ENCODE measurements around the gene NUP98. TPM values are rescaled to one million over a fixed set of nuclear protein-coding genes. Genes with fewer than 3 reads are reported as not detected.

Gene NUP98
- total RNA-seq, 4 donors from 2014 or later: 65.2 to 128 (median 102) TPM

DNA sequence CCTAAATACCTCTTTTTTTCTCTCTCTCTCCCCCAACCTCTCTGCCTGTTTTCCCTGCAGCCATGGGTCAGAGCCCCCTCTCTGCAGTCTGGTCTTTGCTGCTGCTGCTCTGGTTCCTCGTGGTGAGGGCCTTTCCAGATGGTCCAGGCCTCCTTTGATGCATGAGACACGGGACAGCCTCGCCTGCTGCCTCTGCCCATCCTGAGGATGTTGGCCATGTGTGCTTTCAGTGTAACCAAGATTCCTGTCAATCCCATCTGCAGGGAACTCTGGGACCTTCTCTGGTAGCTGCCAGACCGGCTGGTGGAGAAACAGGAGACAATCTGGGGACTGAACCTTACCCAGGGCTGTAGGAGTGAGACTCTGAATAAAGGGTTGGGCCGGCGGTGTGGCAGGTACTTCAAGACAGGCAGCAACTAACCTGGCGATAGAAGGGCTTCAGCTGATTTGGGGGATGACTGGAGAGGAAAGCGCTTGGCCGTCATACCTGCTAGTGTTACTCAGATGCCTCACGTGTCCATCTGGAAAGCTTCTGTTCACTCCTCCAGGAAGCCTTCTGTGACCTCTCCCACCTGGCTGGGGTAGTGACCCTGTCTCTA, 133.2 kb downstream of the NUP98 start:
- Histone ChIP-seq H3K36me3 (peaks cover 0 to 37% of the 10 kb centered on the region in 2 donors), H3K9me3 (no peaks in the 10 kb centered on the region), H3K27me3 (no peaks in the 10 kb centered on the region), H3K4me3 (no peak overlapping the region), H3K4me1 (peaks cover 0 to 3% of the 10 kb centered on the region in 2 donors), H3K27ac (peak overlapping the region in 1 of 4 donors; percentile 18)
- intact Hi-C loops (cut with DNase I; ENCODE audit: low total_unique reads) (no loop called here), in situ Hi-C loops (cut with MboI; ENCODE audit: low sequenced_read_pairs in 4 of 4) (no loop called here)
- ATAC-seq (no peak), DNase-seq (no peak)
- no peak for TF ChIP-seq POLR2A (IDR thresholded peaks at IDR 0.05)
- TF ChIP-seq, protein P1, sequence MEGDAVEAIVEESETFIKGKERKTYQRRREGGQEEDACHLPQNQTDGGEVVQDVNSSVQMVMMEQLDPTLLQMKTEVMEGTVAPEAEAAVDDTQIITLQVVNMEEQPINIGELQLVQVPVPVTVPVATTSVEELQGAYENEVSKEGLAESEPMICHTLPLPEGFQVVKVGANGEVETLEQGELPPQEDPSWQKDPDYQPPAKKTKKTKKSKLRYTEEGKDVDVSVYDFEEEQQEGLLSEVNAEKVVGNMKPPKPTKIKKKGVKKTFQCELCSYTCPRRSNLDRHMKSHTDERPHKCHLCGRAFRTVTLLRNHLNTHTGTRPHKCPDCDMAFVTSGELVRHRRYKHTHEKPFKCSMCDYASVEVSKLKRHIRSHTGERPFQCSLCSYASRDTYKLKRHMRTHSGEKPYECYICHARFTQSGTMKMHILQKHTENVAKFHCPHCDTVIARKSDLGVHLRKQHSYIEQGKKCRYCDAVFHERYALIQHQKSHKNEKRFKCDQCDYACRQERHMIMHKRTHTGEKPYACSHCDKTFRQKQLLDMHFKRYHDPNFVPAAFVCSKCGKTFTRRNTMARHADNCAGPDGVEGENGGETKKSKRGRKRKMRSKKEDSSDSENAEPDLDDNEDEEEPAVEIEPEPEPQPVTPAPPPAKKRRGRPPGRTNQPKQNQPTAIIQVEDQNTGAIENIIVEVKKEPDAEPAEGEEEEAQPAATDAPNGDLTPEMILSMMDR (IDR thresholded peaks at IDR 0.05 in 4 of 5, conservative IDR thresholded peaks at IDR 0.05 in 1 of 5): no peak

DNA sequence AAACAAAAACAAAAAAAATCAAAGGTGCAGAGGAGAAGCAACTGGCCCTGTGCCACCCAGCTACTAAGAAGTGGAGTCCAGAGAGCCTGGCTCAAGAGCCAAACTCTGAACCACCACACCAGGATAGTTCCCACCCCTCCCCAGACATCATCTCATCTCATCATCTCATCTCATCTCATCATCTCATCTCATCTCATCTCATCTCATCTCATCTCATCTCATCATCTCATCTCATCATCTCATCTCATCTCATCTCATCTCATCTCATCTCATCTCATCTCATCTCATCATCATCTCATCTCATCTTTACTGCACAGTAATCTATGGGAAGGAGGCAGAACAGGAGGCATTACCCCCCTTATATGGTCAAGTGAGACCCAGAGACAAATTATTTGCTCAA, 134.5 kb downstream of the NUP98 start:
- no peak for TF ChIP-seq POLR2A (IDR thresholded peaks at IDR 0.05)
- TF ChIP-seq, protein P1 (IDR thresholded peaks at IDR 0.05 in 4 of 5, conservative IDR thresholded peaks at IDR 0.05 in 1 of 5): no peak
- peaks cover 0 to 3% of the 10 kb centered on the region in 2 donors for H3K4me1 ChIP-seq
- H3K4me3 ChIP-seq: no peak overlapping the region
- H3K27ac ChIP-seq: no peak overlapping the region
- in situ Hi-C loops (cut with MboI; ENCODE audit: low sequenced_read_pairs in 4 of 4): no loop called here
- no peak for ATAC-seq
- no peaks in the 10 kb centered on the region for H3K27me3 ChIP-seq
- intact Hi-C loops (cut with DNase I; ENCODE audit: low total_unique reads): no loop called here
- H3K36me3 ChIP-seq: peaks cover 0 to 37% of the 10 kb centered on the region in 2 donors
- no peaks in the 10 kb centered on the region for H3K9me3 ChIP-seq
- no peak for DNase-seq

DNA sequence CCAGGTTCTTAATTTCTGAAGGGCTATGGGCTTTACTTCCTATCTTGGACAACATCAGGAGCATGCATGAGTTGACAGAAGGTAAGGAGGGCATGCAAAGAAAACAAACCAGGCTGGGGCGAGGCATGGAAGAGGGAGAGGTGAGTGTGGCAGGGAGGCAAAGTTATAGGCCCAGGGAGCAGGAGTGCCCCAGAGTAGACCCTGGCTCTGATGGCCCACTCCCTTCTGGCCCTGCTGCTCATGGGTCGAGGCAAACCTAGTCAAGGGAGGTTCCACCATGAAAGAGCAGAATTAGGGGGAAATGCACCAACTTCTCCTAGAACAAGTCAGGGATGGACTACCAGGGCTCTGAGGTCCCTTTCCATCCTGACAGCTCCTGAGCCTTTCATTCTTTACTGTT, 136.4 kb downstream of the NUP98 start:
- in situ Hi-C loops (cut with MboI; ENCODE audit: low sequenced_read_pairs in 4 of 4) (no loop called here), intact Hi-C loops (cut with DNase I; ENCODE audit: low total_unique reads) (no loop called here)
- Histone ChIP-seq H3K4me3 (no peak overlapping the region), H3K27ac (peak overlapping the region in 1 of 4 donors; percentile 13), H3K27me3 (no peaks in the 10 kb centered on the region), H3K9me3 (no peaks in the 10 kb centered on the region), H3K4me1 (peaks cover 0 to 3% of the 10 kb centered on the region in 2 donors), H3K36me3 (peaks cover 0 to 26% of the 10 kb centered on the region in 2 donors)
- TF ChIP-seq POLR2A (IDR thresholded peaks at IDR 0.05): no peak
- TF ChIP-seq, protein P1 (IDR thresholded peaks at IDR 0.05 in 4 of 5, conservative IDR thresholded peaks at IDR 0.05 in 1 of 5): no peak
- ATAC-seq (no peak), DNase-seq (no peak)

DNA sequence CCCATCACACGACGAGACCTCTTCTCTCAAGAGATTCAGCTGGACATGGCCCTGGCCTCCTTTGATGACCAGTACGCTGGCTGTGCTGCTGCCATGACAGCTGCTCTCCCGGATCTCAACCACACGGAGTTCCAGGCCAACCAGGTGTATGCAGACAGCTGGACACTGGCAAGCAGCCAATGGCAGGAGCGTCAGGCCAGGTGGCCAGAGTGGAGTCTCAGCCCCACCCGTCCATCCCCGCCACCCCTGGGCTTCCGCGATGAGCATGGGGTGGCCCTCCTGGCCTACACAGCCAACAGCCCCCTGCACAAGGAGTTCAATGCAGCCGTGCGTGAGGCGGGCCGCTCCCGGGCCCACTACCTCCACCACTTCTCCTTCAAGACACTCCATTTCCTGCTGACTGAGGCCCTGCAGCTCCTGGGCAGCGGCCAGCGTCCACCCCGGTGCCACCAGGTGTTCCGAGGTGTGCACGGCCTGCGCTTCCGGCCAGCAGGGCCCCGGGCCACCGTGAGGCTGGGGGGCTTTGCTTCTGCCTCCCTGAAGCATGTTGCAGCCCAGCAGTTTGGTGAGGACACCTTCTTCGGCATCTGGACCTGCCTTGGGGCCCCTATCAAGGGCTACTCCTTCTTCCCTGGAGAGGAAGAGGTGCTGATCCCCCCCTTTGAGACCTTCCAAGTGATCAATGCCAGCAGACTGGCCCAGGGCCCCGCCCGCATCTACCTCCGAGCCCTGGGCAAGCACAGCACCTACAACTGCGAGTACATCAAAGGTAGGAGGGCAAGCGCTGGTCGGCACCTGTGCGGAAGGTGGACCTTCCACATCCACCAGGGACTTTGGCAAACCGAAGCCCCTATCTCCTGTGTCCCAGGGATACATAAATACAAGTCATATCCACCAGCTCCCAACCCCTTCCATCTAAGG, 137.5 kb downstream of the NUP98 start:
- ATAC-seq (no peak), DNase-seq (no peak)
- in situ Hi-C loops (cut with MboI; ENCODE audit: low sequenced_read_pairs in 4 of 4): no loop called here
- Histone ChIP-seq H3K27me3 (no peaks in the 10 kb centered on the region), H3K4me1 (no peaks in the 10 kb centered on the region), H3K27ac (peak overlapping the region in 1 of 4 donors; percentile 33), H3K4me3 (no peak overlapping the region), H3K36me3 (peaks cover 0 to 15% of the 10 kb centered on the region in 2 donors), H3K9me3 (no peaks in the 10 kb centered on the region)
- TF ChIP-seq, protein P1 (IDR thresholded peaks at IDR 0.05 in 4 of 5, conservative IDR thresholded peaks at IDR 0.05 in 1 of 5): no peak
- no peak for TF ChIP-seq POLR2A (IDR thresholded peaks at IDR 0.05)
- intact Hi-C loops (cut with DNase I; ENCODE audit: low total_unique reads): no loop called here

All from gastrocnemius medialis (tissue), 4 donors.